ENCODE data around the gene OR2T6. TPM values are rescaled to one million over a fixed set of nuclear protein-coding genes. Genes with fewer than 3 reads are reported as not detected.

Gene OR2T6
- total and polyA plus RNA-seq, 2 donors (not counting 3 experiments of a cell fraction or from before 2014, with no cell fraction given), result not detected

DNA sequence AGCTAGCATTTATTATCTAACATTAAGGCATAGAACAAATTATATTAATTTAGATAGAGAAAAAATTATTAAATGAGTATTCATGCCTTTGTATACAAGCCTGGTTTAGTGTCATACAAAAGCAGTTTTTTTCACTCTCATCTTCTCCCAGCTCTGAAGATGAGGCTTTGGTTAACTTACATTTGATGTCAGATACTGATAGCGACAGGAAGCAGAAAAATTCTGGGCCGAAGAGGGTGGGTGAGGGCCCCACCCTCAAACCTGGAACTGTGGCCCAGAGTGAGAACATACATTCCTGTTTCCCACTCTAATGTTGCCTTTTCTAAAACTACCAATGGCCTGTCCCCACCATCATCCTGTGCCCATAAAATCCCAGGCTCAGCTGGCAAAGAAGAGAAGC, 42.3 kb downstream of the OR2T6 start:
- H3K9ac ChIP-seq (replicated peaks; ENCODE audit: extremely low read depth, insufficient read depth, low read length), result no peak overlapping the region
- intact Hi-C loops (cut with micrococcal nuclease), result no loop called here
- H2AFZ ChIP-seq (ENCODE audit: low read depth, low read length), result no peak overlapping the region
- H3K27ac ChIP-seq (ENCODE audit: insufficient read depth, low read depth, low read length), result no peak overlapping the region
- H3K9me3 ChIP-seq (replicated peaks; ENCODE audit: control insufficient read depth, insufficient read depth, low read length), result peaks cover 2% of the 10 kb centered on the region
- no peaks in the 10 kb centered on the region for H3K27me3 ChIP-seq (ENCODE audit: control insufficient read depth in 2 of 2, insufficient read depth in 2 of 2, low read length in 2 of 2)
- no peaks in the 10 kb centered on the region for H3K79me2 ChIP-seq (ENCODE audit: control insufficient read depth, insufficient read depth, low read length)
- no peak overlapping the region for H3K4me2 ChIP-seq (ENCODE audit: insufficient read depth, low read length)
- H3K4me3 ChIP-seq (replicated peaks in 1 of 3; ENCODE audit: insufficient read depth in 1 of 3, low read depth in 1 of 3, low read length in 3 of 3), result no peak overlapping the region
- H3K4me1 ChIP-seq (ENCODE audit: control insufficient read depth, extremely low read depth, insufficient read depth, low read length), result no peaks in the 10 kb centered on the region
- no peak for FAIRE-seq
- no peak for TF ChIP-seq POLR2A (IDR thresholded peaks at IDR 0.05; ENCODE audit: low read depth, low read length)
- TF ChIP-seq FOS (IDR thresholded peaks at IDR 0.05; ENCODE audit: borderline replicate concordance, insufficient read depth, low read length), result no peak
- TF ChIP-seq, protein P1, sequence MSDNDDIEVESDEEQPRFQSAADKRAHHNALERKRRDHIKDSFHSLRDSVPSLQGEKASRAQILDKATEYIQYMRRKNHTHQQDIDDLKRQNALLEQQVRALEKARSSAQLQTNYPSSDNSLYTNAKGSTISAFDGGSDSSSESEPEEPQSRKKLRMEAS (IDR thresholded peaks at IDR 0.05; ENCODE audit: insufficient read depth, insufficient read length), result no peak
- TF ChIP-seq, protein P2, sequence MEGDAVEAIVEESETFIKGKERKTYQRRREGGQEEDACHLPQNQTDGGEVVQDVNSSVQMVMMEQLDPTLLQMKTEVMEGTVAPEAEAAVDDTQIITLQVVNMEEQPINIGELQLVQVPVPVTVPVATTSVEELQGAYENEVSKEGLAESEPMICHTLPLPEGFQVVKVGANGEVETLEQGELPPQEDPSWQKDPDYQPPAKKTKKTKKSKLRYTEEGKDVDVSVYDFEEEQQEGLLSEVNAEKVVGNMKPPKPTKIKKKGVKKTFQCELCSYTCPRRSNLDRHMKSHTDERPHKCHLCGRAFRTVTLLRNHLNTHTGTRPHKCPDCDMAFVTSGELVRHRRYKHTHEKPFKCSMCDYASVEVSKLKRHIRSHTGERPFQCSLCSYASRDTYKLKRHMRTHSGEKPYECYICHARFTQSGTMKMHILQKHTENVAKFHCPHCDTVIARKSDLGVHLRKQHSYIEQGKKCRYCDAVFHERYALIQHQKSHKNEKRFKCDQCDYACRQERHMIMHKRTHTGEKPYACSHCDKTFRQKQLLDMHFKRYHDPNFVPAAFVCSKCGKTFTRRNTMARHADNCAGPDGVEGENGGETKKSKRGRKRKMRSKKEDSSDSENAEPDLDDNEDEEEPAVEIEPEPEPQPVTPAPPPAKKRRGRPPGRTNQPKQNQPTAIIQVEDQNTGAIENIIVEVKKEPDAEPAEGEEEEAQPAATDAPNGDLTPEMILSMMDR (IDR thresholded peaks at IDR 0.05; ENCODE audit: extremely low read depth in 1 of 2, insufficient read depth in 1 of 2, low read depth in 1 of 2, low read length in 2 of 2), result no peak
- TF ChIP-seq MYC (IDR thresholded peaks at IDR 0.05; ENCODE audit: low read depth, low read length), result no peak
- TF ChIP-seq EZH2 (IDR thresholded peaks at IDR 0.05; ENCODE audit: borderline replicate concordance, low read depth, low read length, severe bottlenecking), result no peak
- no peak for TF ChIP-seq POLR2AphosphoS5 (IDR thresholded peaks at IDR 0.05; ENCODE audit: insufficient read depth, low read depth, low read length)
- no peak for TF ChIP-seq GATA2 (IDR thresholded peaks at IDR 0.05; ENCODE audit: insufficient read depth, insufficient read length, low read depth, low read length)
- TF ChIP-seq JUN (IDR thresholded peaks at IDR 0.05; ENCODE audit: borderline replicate concordance, insufficient read depth, insufficient read length, low read depth), result no peak
- ChIA-PET CTCF (no interaction called here), POLR2A (no interaction called here)
- no peaks in the 10 kb centered on the region for H3K9me1 ChIP-seq (replicated peaks; ENCODE audit: control insufficient read depth, extremely low read depth, insufficient read depth, low read length)
- no peaks in the 10 kb centered on the region for H3K36me3 ChIP-seq (ENCODE audit: control insufficient read depth in 2 of 2, extremely low read depth in 1 of 2, insufficient read depth in 2 of 2, low read length in 2 of 2)
- no peak for DNase-seq (ENCODE audit: low read depth, low spot score)
- no peaks in the 10 kb centered on the region for H4K20me1 ChIP-seq (replicated peaks; ENCODE audit: control insufficient read depth, extremely low read depth, insufficient read depth, low read length)
- BruUV-seq (replicated peaks), result no TSS peak
- dilution Hi-C loops (cut with MboI; ENCODE audit: extremely low pct_ligation_motif_present, low sequenced_read_pairs), result no loop called here

All from endothelial cell of umbilical vein (primary cell).